ENCODE data around the gene RAB3GAP2.
"Not testable (repeated sequence)": the region's sequence is repeated elsewhere in the genome, so short reads cannot be mapped to it uniquely, and the experiment has no call there.

Gene RAB3GAP2

GRCh38 chr1:220160027-220160426 lies 112.2 kb downstream of the RAB3GAP2 start:
- no peaks in the 10 kb centered on the region for H3K27me3 ChIP-seq (ENCODE audit: control insufficient read depth in 1 of 2, insufficient read depth in 2 of 2, low read length in 2 of 2)
- H3K4me1 ChIP-seq (ENCODE audit: insufficient read depth, low read length): no peaks in the 10 kb centered on the region
- H3K9me3 ChIP-seq (ENCODE audit: low read length): no peaks in the 10 kb centered on the region
- H3K4me3 ChIP-seq (ENCODE audit: low read depth in 1 of 2, low read length in 2 of 2): no peak overlapping the region
- H3K36me3 ChIP-seq (ENCODE audit: insufficient read depth, low read length): peaks cover 40% of the 10 kb centered on the region
- H3K27ac ChIP-seq (ENCODE audit: low read depth, low read length): no peak overlapping the region
- no peak overlapping the region for H3K9ac ChIP-seq (ENCODE audit: low read length)

GRCh38 chr1:220159041-220159440 lies 113.2 kb downstream of the RAB3GAP2 start:
- Histone ChIP-seq H3K9ac (ENCODE audit: low read length) (no peak overlapping the region), H3K27ac (ENCODE audit: low read depth, low read length) (no peak overlapping the region), H3K4me1 (ENCODE audit: insufficient read depth, low read length) (no peaks in the 10 kb centered on the region), H3K36me3 (ENCODE audit: insufficient read depth, low read length) (peaks cover 42% of the 10 kb centered on the region), H3K27me3 (ENCODE audit: control insufficient read depth in 1 of 2, insufficient read depth in 2 of 2, low read length in 2 of 2) (no peaks in the 10 kb centered on the region), H3K4me3 (ENCODE audit: low read depth in 1 of 2, low read length in 2 of 2) (no peak overlapping the region), H3K9me3 (ENCODE audit: low read length) (no peaks in the 10 kb centered on the region)

- not testable (repeated sequence) for H3K27me3 ChIP-seq (ENCODE audit: control insufficient read depth in 1 of 2, insufficient read depth in 2 of 2, low read length in 2 of 2); H3K27ac ChIP-seq (ENCODE audit: low read depth, low read length); H3K9me3 ChIP-seq (ENCODE audit: low read length); H3K4me3 ChIP-seq (ENCODE audit: low read depth in 1 of 2, low read length in 2 of 2); H3K4me1 ChIP-seq (ENCODE audit: insufficient read depth, low read length); H3K9ac ChIP-seq (ENCODE audit: low read length)
- H3K36me3 ChIP-seq (ENCODE audit: insufficient read depth, low read length): peaks cover 42% of the 10 kb centered on the region
These were observed 113.7 kb downstream of the RAB3GAP2 start for GRCh38 chr1:220158530-220158929.

- H3K27ac ChIP-seq (ENCODE audit: low read depth, low read length): no peak overlapping the region
- no peak overlapping the region for H3K4me3 ChIP-seq (ENCODE audit: low read depth in 1 of 2, low read length in 2 of 2)
- no peaks in the 10 kb centered on the region for H3K4me1 ChIP-seq (ENCODE audit: insufficient read depth, low read length)
- peaks cover 45% of the 10 kb centered on the region for H3K36me3 ChIP-seq (ENCODE audit: insufficient read depth, low read length)
- no peak overlapping the region for H3K9ac ChIP-seq (ENCODE audit: low read length)
- H3K9me3 ChIP-seq (ENCODE audit: low read length): no peaks in the 10 kb centered on the region
- no peaks in the 10 kb centered on the region for H3K27me3 ChIP-seq (ENCODE audit: control insufficient read depth in 1 of 2, insufficient read depth in 2 of 2, low read length in 2 of 2)
These were observed 114.5 kb downstream of the RAB3GAP2 start for GRCh38 chr1:220157738-220158137.

- Histone ChIP-seq H3K36me3 (ENCODE audit: insufficient read depth, low read length) (peaks cover 45% of the 10 kb centered on the region), H3K27me3 (ENCODE audit: control insufficient read depth in 1 of 2, insufficient read depth in 2 of 2, low read length in 2 of 2) (no peaks in the 10 kb centered on the region), H3K4me1 (ENCODE audit: insufficient read depth, low read length) (no peaks in the 10 kb centered on the region), H3K4me3 (ENCODE audit: low read depth in 1 of 2, low read length in 2 of 2) (no peak overlapping the region), H3K9me3 (ENCODE audit: low read length) (no peaks in the 10 kb centered on the region), H3K9ac (ENCODE audit: low read length) (no peak overlapping the region), H3K27ac (ENCODE audit: low read depth, low read length) (no peak overlapping the region)
These were observed 115.6 kb downstream of the RAB3GAP2 start for GRCh38 chr1:220156620-220157146.

GRCh38 chr1:220153147-220153546 lies 119.1 kb downstream of the RAB3GAP2 start:
- H3K9ac ChIP-seq (ENCODE audit: low read length): no peak overlapping the region
- H3K4me1 ChIP-seq (ENCODE audit: insufficient read depth, low read length): no peaks in the 10 kb centered on the region
- peaks cover 37% of the 10 kb centered on the region for H3K36me3 ChIP-seq (ENCODE audit: insufficient read depth, low read length)
- H3K27me3 ChIP-seq (ENCODE audit: control insufficient read depth in 1 of 2, insufficient read depth in 2 of 2, low read length in 2 of 2): no peaks in the 10 kb centered on the region
- no peaks in the 10 kb centered on the region for H3K9me3 ChIP-seq (ENCODE audit: low read length)
- H3K27ac ChIP-seq (ENCODE audit: low read depth, low read length): no peak overlapping the region
- H3K4me3 ChIP-seq (ENCODE audit: low read depth in 1 of 2, low read length in 2 of 2): no peak overlapping the region

GRCh38 chr1:220151454-220151853 lies 120.8 kb downstream of the RAB3GAP2 start:
- H3K27ac ChIP-seq (ENCODE audit: low read depth, low read length): no peak overlapping the region

GRCh38 chr1:220149742-220150141 lies 122.5 kb downstream of the RAB3GAP2 start:
- Histone ChIP-seq H3K9ac (ENCODE audit: low read length) (no peak overlapping the region), H3K9me3 (ENCODE audit: low read length) (no peaks in the 10 kb centered on the region), H3K27me3 (ENCODE audit: control insufficient read depth in 1 of 2, insufficient read depth in 2 of 2, low read length in 2 of 2) (no peaks in the 10 kb centered on the region), H3K36me3 (ENCODE audit: insufficient read depth, low read length) (peaks cover 17% of the 10 kb centered on the region), H3K27ac (ENCODE audit: low read depth, low read length) (no peak overlapping the region), H3K4me1 (ENCODE audit: insufficient read depth, low read length) (no peaks in the 10 kb centered on the region), H3K4me3 (ENCODE audit: low read depth in 1 of 2, low read length in 2 of 2) (no peak overlapping the region)

More at GRCh38 chr1:220151454-220151853, 120.8 kb downstream of the RAB3GAP2 start:
- no peaks in the 10 kb centered on the region for H3K27me3 ChIP-seq (ENCODE audit: control insufficient read depth in 1 of 2, insufficient read depth in 2 of 2, low read length in 2 of 2)
- H3K4me3 ChIP-seq (ENCODE audit: low read depth in 1 of 2, low read length in 2 of 2): no peak overlapping the region
- no peaks in the 10 kb centered on the region for H3K9me3 ChIP-seq (ENCODE audit: low read length)
- no peaks in the 10 kb centered on the region for H3K4me1 ChIP-seq (ENCODE audit: insufficient read depth, low read length)
- peaks cover 23% of the 10 kb centered on the region for H3K36me3 ChIP-seq (ENCODE audit: insufficient read depth, low read length)
- H3K9ac ChIP-seq (ENCODE audit: low read length): no peak overlapping the region

- no peak overlapping the region for H3K27ac ChIP-seq (ENCODE audit: low read depth, low read length)
- H3K4me3 ChIP-seq (ENCODE audit: low read depth in 1 of 2, low read length in 2 of 2): no peak overlapping the region
- no peak overlapping the region for H3K9ac ChIP-seq (ENCODE audit: low read length)
- peaks cover 46% of the 10 kb centered on the region for H3K36me3 ChIP-seq (ENCODE audit: insufficient read depth, low read length)
- H3K9me3 ChIP-seq (ENCODE audit: low read length): no peaks in the 10 kb centered on the region
- no peaks in the 10 kb centered on the region for H3K4me1 ChIP-seq (ENCODE audit: insufficient read depth, low read length)
- no peaks in the 10 kb centered on the region for H3K27me3 ChIP-seq (ENCODE audit: control insufficient read depth in 1 of 2, insufficient read depth in 2 of 2, low read length in 2 of 2)
These were observed 128.2 kb downstream of the RAB3GAP2 start for GRCh38 chr1:220144051-220144450.

- no peaks in the 10 kb centered on the region for H3K27me3 ChIP-seq (ENCODE audit: control insufficient read depth in 1 of 2, insufficient read depth in 2 of 2, low read length in 2 of 2)
- H3K4me3 ChIP-seq (ENCODE audit: low read depth in 1 of 2, low read length in 2 of 2): no peak overlapping the region
- peaks cover 60% of the 10 kb centered on the region for H3K36me3 ChIP-seq (ENCODE audit: insufficient read depth, low read length)
- H3K9me3 ChIP-seq (ENCODE audit: low read length): no peaks in the 10 kb centered on the region
- H3K27ac ChIP-seq (ENCODE audit: low read depth, low read length): no peak overlapping the region
- no peaks in the 10 kb centered on the region for H3K4me1 ChIP-seq (ENCODE audit: insufficient read depth, low read length)
- no peak overlapping the region for H3K9ac ChIP-seq (ENCODE audit: low read length)
These were observed 132.3 kb downstream of the RAB3GAP2 start for GRCh38 chr1:220139966-220140365.

- Histone ChIP-seq H3K4me1 (ENCODE audit: insufficient read depth, low read length) (no peaks in the 10 kb centered on the region), H3K9me3 (ENCODE audit: low read length) (no peaks in the 10 kb centered on the region), H3K4me3 (ENCODE audit: low read depth in 1 of 2, low read length in 2 of 2) (peak overlapping the region in 1 of 2 donors; percentile 19), H3K9ac (ENCODE audit: low read length) (no peak overlapping the region), H3K27me3 (ENCODE audit: control insufficient read depth in 1 of 2, insufficient read depth in 2 of 2, low read length in 2 of 2) (no peaks in the 10 kb centered on the region), H3K36me3 (ENCODE audit: insufficient read depth, low read length) (peaks cover 50% of the 10 kb centered on the region), H3K27ac (ENCODE audit: low read depth, low read length) (no peak overlapping the region)
These were observed 135.1 kb downstream of the RAB3GAP2 start for GRCh38 chr1:220137019-220137786.

- no peaks in the 10 kb centered on the region for H3K27me3 ChIP-seq (ENCODE audit: control insufficient read depth in 1 of 2, insufficient read depth in 2 of 2, low read length in 2 of 2)
- H3K9ac ChIP-seq (ENCODE audit: low read length): no peak overlapping the region
- no peak overlapping the region for H3K4me3 ChIP-seq (ENCODE audit: low read depth in 1 of 2, low read length in 2 of 2)
- H3K27ac ChIP-seq (ENCODE audit: low read depth, low read length): no peak overlapping the region
- H3K4me1 ChIP-seq (ENCODE audit: insufficient read depth, low read length): no peaks in the 10 kb centered on the region
- peaks cover 46% of the 10 kb centered on the region for H3K36me3 ChIP-seq (ENCODE audit: insufficient read depth, low read length)
- H3K9me3 ChIP-seq (ENCODE audit: low read length): no peaks in the 10 kb centered on the region
These were observed 136.5 kb downstream of the RAB3GAP2 start for GRCh38 chr1:220135755-220136154.
